GM23338 (cell line): Measurements from ENCODE around the gene TNRC18.
A peak's percentile ranks its signal among the peaks of the same experiment; 100 is the strongest.

ENCODE experiments used
- CREB1 ChIP-seq: fragments of 250-450 bp; sonication (Bioruptor Pico); IDR thresholded peaks from 2 replicates; pipeline ENCODE4 v1.5.0; 2020; ENCODE audit warnings: low read depth, mild to moderate bottlenecking, moderate library complexity
- ETS1 ChIP-seq: IDR thresholded peaks from 2 replicates; pipeline ENCODE4 v1.6.1; 2016; ENCODE audit warnings: antibody characterized with exemption
- EZH2 ChIP-seq: fragments of 200-600 bp; sonication (generic); IDR thresholded peaks from one replicate; pipeline ENCODE4 v1.8.0; 2017; ENCODE audit warnings: antibody characterized with exemption, mild to moderate bottlenecking, low read depth; ENCODE audit not compliant: unreplicated experiment
- EZH2phosphoT487 ChIP-seq: fragments of 200-600 bp; sonication (generic); IDR thresholded peaks from one replicate; pipeline ENCODE4 v1.8.1; 2018; ENCODE audit warnings: antibody characterized with exemption; ENCODE audit not compliant: unreplicated experiment
- JUNB ChIP-seq: IDR thresholded peaks from one replicate; pipeline ENCODE4 v1.6.1; 2016; ENCODE audit warnings: antibody characterized with exemption; ENCODE audit not compliant: unreplicated experiment
- NANOG ChIP-seq: IDR thresholded peaks from 2 replicates; pipeline ENCODE4 v1.6.1; 2016; ENCODE audit warnings: antibody characterized with exemption, borderline replicate concordance
- POLR2AphosphoS5 ChIP-seq: IDR thresholded peaks from 2 replicates; pipeline ENCODE4 v1.6.1; 2016; ENCODE audit warnings: antibody characterized with exemption, low read depth
- REST ChIP-seq: IDR thresholded peaks from one replicate; pipeline ENCODE4 v1.6.1; 2018; ENCODE audit warnings: antibody characterized with exemption; ENCODE audit not compliant: unreplicated experiment
- ZNF114 ChIP-seq: fragments of 250-450 bp; sonication (Bioruptor Pico); IDR thresholded peaks from 2 replicates; pipeline ENCODE4 v1.5.0; 2020; ENCODE audit warnings: mild to moderate bottlenecking, moderate library complexity
- ZNF331 ChIP-seq: fragments of 250-450 bp; sonication (Bioruptor Pico); IDR thresholded peaks from 2 replicates; pipeline ENCODE4 v1.5.0; 2020; ENCODE audit warnings: low read depth, mild to moderate bottlenecking, moderate library complexity
- TF ChIP-seq, protein P1 (sequence below), 2 experiments: fragments of 200-600 bp in 1 of 2; sonication (generic) in 1 of 2; conservative IDR thresholded peaks; 2 replicates each; pipeline versions ENCODE4 v1.5.1 to v1.6.1; 2016 to 2017; ENCODE audit warnings: antibody characterized with exemption in 2 of 2, low read depth in 2 of 2, mild to moderate bottlenecking in 2 of 2, moderate library complexity in 1 of 2
- TF ChIP-seq, protein P2 (sequence below): fragments of 250-450 bp; sonication (Bioruptor Pico); IDR thresholded peaks from 2 replicates; pipeline ENCODE4 v1.5.0; 2020; ENCODE audit warnings: mild to moderate bottlenecking, moderate library complexity

DNA sequence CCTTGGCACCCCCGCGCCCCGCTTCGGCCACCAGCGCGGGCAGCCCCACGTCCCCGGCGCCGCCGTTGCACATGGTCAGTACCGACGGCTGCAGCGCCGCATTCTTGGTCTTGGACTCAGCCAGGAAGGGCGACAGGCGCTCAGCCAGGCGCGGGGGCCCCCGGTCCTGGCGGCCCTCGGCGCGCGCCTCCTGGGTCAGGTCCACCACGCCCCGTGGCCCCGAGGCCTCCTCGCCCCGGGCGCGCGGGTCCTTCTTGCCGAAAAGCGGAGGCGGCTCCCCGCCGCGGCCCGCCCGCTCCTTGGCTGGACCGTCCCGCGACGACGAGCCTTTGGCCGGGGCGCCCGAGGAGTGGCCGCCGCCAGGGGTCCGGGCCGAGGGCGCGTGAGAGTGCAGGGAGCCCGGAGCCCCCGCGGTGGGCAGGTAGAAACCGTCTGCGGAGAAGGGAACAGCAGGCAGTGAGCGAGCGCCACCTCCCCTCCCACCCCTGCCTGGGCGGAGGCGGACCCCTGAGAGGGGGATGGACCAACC lies 34.7 kb downstream of the TNRC18 start:
- TF ChIP-seq EZH2phosphoT487 (no peak), EZH2 (no peak), JUNB (no peak), REST (no peak), POLR2AphosphoS5 (no peak), ZNF331 (CRISPR knock-in tag) (no peak), CREB1 (no peak), NANOG (no peak), ZNF114 (CRISPR knock-in tag) (no peak), ETS1 (no peak)
- TF ChIP-seq, protein P1, sequence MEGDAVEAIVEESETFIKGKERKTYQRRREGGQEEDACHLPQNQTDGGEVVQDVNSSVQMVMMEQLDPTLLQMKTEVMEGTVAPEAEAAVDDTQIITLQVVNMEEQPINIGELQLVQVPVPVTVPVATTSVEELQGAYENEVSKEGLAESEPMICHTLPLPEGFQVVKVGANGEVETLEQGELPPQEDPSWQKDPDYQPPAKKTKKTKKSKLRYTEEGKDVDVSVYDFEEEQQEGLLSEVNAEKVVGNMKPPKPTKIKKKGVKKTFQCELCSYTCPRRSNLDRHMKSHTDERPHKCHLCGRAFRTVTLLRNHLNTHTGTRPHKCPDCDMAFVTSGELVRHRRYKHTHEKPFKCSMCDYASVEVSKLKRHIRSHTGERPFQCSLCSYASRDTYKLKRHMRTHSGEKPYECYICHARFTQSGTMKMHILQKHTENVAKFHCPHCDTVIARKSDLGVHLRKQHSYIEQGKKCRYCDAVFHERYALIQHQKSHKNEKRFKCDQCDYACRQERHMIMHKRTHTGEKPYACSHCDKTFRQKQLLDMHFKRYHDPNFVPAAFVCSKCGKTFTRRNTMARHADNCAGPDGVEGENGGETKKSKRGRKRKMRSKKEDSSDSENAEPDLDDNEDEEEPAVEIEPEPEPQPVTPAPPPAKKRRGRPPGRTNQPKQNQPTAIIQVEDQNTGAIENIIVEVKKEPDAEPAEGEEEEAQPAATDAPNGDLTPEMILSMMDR (conservative IDR thresholded peaks at IDR 0.05; ENCODE audit: low read depth in 2 of 2), result 0 out of 4 replicates have a peak, but pooled peaks of 1 of the 2 experiments have one; percentile 2
- TF ChIP-seq, protein P2, sequence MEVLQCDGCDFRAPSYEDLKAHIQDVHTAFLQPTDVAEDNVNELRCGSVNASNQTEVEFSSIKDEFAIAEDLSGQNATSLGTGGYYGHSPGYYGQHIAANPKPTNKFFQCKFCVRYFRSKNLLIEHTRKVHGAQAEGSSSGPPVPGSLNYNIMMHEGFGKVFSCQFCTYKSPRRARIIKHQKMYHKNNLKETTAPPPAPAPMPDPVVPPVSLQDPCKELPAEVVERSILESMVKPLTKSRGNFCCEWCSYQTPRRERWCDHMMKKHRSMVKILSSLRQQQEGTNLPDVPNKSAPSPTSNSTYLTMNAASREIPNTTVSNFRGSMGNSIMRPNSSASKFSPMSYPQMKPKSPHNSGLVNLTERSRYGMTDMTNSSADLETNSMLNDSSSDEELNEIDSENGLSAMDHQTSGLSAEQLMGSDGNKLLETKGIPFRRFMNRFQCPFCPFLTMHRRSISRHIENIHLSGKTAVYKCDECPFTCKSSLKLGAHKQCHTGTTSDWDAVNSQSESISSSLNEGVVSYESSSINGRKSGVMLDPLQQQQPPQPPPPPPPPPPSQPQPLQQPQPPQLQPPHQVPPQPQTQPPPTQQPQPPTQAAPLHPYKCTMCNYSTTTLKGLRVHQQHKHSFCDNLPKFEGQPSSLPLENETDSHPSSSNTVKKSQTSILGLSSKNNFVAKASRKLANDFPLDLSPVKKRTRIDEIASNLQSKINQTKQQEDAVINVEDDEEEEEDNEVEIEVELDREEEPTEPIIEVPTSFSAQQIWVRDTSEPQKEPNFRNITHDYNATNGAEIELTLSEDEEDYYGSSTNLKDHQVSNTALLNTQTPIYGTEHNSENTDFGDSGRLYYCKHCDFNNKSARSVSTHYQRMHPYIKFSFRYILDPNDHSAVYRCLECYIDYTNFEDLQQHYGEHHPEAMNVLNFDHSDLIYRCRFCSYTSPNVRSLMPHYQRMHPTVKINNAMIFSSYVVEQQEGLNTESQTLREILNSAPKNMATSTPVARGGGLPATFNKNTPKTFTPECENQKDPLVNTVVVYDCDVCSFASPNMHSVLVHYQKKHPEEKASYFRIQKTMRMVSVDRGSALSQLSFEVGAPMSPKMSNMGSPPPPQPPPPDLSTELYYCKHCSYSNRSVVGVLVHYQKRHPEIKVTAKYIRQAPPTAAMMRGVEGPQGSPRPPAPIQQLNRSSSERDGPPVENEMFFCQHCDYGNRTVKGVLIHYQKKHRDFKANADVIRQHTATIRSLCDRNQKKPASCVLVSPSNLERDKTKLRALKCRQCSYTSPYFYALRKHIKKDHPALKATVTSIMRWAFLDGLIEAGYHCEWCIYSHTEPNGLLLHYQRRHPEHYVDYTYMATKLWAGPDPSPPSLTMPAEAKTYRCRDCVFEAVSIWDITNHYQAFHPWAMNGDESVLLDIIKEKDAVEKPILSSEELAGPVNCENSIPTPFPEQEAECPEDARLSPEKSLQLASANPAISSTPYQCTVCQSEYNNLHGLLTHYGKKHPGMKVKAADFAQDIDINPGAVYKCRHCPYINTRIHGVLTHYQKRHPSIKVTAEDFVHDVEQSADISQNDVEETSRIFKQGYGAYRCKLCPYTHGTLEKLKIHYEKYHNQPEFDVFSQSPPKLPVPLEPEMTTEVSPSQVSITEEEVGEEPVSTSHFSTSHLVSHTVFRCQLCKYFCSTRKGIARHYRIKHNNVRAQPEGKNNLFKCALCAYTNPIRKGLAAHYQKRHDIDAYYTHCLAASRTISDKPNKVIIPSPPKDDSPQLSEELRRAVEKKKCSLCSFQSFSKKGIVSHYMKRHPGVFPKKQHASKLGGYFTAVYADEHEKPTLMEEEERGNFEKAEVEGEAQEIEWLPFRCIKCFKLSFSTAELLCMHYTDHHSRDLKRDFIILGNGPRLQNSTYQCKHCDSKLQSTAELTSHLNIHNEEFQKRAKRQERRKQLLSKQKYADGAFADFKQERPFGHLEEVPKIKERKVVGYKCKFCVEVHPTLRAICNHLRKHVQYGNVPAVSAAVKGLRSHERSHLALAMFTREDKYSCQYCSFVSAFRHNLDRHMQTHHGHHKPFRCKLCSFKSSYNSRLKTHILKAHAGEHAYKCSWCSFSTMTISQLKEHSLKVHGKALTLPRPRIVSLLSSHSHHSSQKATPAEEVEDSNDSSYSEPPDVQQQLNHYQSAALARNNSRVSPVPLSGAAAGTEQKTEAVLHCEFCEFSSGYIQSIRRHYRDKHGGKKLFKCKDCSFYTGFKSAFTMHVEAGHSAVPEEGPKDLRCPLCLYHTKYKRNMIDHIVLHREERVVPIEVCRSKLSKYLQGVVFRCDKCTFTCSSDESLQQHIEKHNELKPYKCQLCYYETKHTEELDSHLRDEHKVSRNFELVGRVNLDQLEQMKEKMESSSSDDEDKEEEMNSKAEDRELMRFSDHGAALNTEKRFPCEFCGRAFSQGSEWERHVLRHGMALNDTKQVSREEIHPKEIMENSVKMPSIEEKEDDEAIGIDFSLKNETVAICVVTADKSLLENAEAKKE (CRISPR knock-in tag), result no peak
